Measurements from ENCODE around the gene ARFGEF3. TPM values are rescaled to one million over a fixed set of nuclear protein-coding genes. Genes with fewer than 3 reads are reported as not detected.

ARFGEF3 gene
- total RNA-seq, 1 donor from 2014 or later, result 24.0 TPM

- no peak for TF ChIP-seq CTCF (conservative IDR thresholded peaks at IDR 0.05)
- H3K27me3 Mint-ChIP-seq, result no peaks in the 10 kb centered on the region
- H3K4me1 Mint-ChIP-seq (ENCODE audit: unreplicated experiment), result peaks cover 6% of the 10 kb centered on the region
- no peak overlapping the region for H3K4me3 Mint-ChIP-seq
- H3K27ac Mint-ChIP-seq, result no peak overlapping the region
- DNase-seq (ENCODE audit: extremely low spot score, unreplicated experiment), result no peak
- no peaks in the 10 kb centered on the region for H3K9me3 Mint-ChIP-seq
- no peaks in the 10 kb centered on the region for H3K36me3 Mint-ChIP-seq
Measured at GRCh38 chr6:138272533-138273315, 111.0 kb downstream of the ARFGEF3 start.

- H3K27me3 Mint-ChIP-seq, result no peaks in the 10 kb centered on the region
- H3K27ac Mint-ChIP-seq, result peak overlapping the region; percentile 50
- DNase-seq (ENCODE audit: extremely low spot score, unreplicated experiment), result no peak
- H3K9me3 Mint-ChIP-seq, result no peaks in the 10 kb centered on the region
- no peaks in the 10 kb centered on the region for H3K4me1 Mint-ChIP-seq (ENCODE audit: unreplicated experiment)
- H3K4me3 Mint-ChIP-seq, result no peak overlapping the region
- H3K36me3 Mint-ChIP-seq, result no peaks in the 10 kb centered on the region
- TF ChIP-seq CTCF (conservative IDR thresholded peaks at IDR 0.05), result no peak
Measured at GRCh38 chr6:138275976-138276375, 114.2 kb downstream of the ARFGEF3 start.

DNA sequence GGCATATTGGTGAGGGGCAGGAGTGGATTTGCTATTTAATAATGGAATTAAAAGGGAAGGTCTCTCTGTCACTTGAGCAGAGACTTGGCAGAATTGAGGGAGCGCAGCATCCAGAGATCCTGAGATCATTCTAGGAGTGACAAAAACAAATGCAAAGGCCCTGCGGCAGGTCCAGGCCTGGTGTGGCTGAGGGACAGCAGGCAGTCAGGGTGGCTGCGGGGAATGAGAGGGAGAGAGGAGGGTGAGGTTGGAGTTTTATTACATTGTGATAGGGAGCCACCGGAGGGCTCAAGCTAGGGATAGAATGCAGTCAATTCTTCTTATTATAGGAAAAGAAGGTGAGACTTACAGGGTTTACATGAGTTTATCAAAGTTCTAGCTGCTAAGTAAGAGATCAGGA is 116.1 kb downstream of the ARFGEF3 start:
- Mint-ChIP-seq H3K36me3 (no peaks in the 10 kb centered on the region), H3K4me1 (ENCODE audit: unreplicated experiment) (no peaks in the 10 kb centered on the region), H3K4me3 (no peak overlapping the region), H3K27ac (no peak overlapping the region), H3K9me3 (no peaks in the 10 kb centered on the region), H3K27me3 (no peaks in the 10 kb centered on the region)
- no peak for TF ChIP-seq CTCF (conservative IDR thresholded peaks at IDR 0.05)
- DNase-seq (ENCODE audit: extremely low spot score, unreplicated experiment), result no peak

GRCh38 chr6:138278326-138278725 is 116.6 kb downstream of the ARFGEF3 start:
- TF ChIP-seq CTCF (conservative IDR thresholded peaks at IDR 0.05), result peak; percentile 49
- H3K4me3 Mint-ChIP-seq, result no peak overlapping the region
- DNase-seq (ENCODE audit: extremely low spot score, unreplicated experiment), result no peak
- H3K27ac Mint-ChIP-seq, result no peak overlapping the region
- H3K9me3 Mint-ChIP-seq, result no peaks in the 10 kb centered on the region
- no peaks in the 10 kb centered on the region for H3K27me3 Mint-ChIP-seq
- no peaks in the 10 kb centered on the region for H3K36me3 Mint-ChIP-seq
- H3K4me1 Mint-ChIP-seq (ENCODE audit: unreplicated experiment), result no peaks in the 10 kb centered on the region

- Mint-ChIP-seq H3K27ac (no peak overlapping the region), H3K4me1 (ENCODE audit: unreplicated experiment) (peaks cover 5% of the 10 kb centered on the region), H3K36me3 (no peaks in the 10 kb centered on the region), H3K4me3 (no peak overlapping the region), H3K9me3 (no peaks in the 10 kb centered on the region), H3K27me3 (no peaks in the 10 kb centered on the region)
- TF ChIP-seq CTCF (conservative IDR thresholded peaks at IDR 0.05), result no peak
- DNase-seq (ENCODE audit: extremely low spot score, unreplicated experiment), result no peak
Measured at GRCh38 chr6:138285800-138286199, 124.1 kb downstream of the ARFGEF3 start.

Data from type B pancreatic cell (in vitro differentiated cells).